Tibial nerve (tissue), 4 donors: ENCODE results near the gene KCTD16.

Experiments
- EP300 ChIP-seq, 2 donors: sonication (generic); formaldehyde crosslinking; IDR thresholded peaks; one replicate each; pipeline ENCODE4 v1.6.1; 2017; ENCODE audit warnings: antibody characterized with exemption in 2 of 2, mild to moderate bottlenecking in 1 of 2
- POLR2A ChIP-seq, 2 donors: fragments of 450-650 bp; IDR thresholded peaks; one replicate each; pipeline ENCODE4 v1.6.1; 2017; ENCODE audit warnings: antibody characterized with exemption in 2 of 2, mild to moderate bottlenecking in 2 of 2, moderate library complexity in 2 of 2
- TF ChIP-seq, protein P1 (sequence below), 5 experiments: fragments of 200-600 bp in 3 of 5; fragments of 450-650 bp in 2 of 5; sonication (generic) in 3 of 5; IDR thresholded peaks; one replicate each; pipeline ENCODE4 v1.5.1; 2016 to 2019; ENCODE audit warnings: antibody characterized with exemption in 5 of 5, mild to moderate bottlenecking in 3 of 5, moderate library complexity in 2 of 5

GRCh38 chr5:144404672-144405071 lies 234.0 kb downstream of the KCTD16 start:
- TF ChIP-seq, protein P1, sequence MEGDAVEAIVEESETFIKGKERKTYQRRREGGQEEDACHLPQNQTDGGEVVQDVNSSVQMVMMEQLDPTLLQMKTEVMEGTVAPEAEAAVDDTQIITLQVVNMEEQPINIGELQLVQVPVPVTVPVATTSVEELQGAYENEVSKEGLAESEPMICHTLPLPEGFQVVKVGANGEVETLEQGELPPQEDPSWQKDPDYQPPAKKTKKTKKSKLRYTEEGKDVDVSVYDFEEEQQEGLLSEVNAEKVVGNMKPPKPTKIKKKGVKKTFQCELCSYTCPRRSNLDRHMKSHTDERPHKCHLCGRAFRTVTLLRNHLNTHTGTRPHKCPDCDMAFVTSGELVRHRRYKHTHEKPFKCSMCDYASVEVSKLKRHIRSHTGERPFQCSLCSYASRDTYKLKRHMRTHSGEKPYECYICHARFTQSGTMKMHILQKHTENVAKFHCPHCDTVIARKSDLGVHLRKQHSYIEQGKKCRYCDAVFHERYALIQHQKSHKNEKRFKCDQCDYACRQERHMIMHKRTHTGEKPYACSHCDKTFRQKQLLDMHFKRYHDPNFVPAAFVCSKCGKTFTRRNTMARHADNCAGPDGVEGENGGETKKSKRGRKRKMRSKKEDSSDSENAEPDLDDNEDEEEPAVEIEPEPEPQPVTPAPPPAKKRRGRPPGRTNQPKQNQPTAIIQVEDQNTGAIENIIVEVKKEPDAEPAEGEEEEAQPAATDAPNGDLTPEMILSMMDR (IDR thresholded peaks at IDR 0.05), result no peak
- no peak for TF ChIP-seq POLR2A (IDR thresholded peaks at IDR 0.05)
- TF ChIP-seq EP300 (IDR thresholded peaks at IDR 0.05), result no peak
